Astrocyte (in vitro differentiated cells and primary cell): Measurements from ENCODE around the gene RIPK1. TPM values are rescaled to one million over a fixed set of nuclear protein-coding genes. Genes with fewer than 3 reads are reported as not detected.

Source experiments
- DNase-seq: peaks from one replicate; pipeline ENCODE4 v3.0.0-alpha.2; 2010; ENCODE audit warnings: low read depth
- FAIRE-seq: peaks from 2 replicates; lab custom pipeline; 2011; peaks lifted over from hg19 to GRCh38; lab: Jason Lieb, UNC
- H2AFZ ChIP-seq: 2 replicates; pipeline ENCODE4 v1.6.0; 2012; ENCODE audit warnings: low read depth, low read length, inconsistent platforms
- H3K27ac ChIP-seq: 2 replicates; pipeline ENCODE4 v1.5.1; 2011; ENCODE audit warnings: low read depth, low read length, inconsistent platforms
- H3K27me3 ChIP-seq: 2 replicates; pipeline ENCODE4 v1.6.0; 2011; ENCODE audit warnings: low read length, inconsistent platforms; ENCODE audit not compliant: insufficient read depth
- H3K36me3 ChIP-seq: 2 replicates; pipeline ENCODE4 v1.5.1; 2011; ENCODE audit warnings: low read length, inconsistent platforms; ENCODE audit not compliant: insufficient read depth
- H3K4me1 ChIP-seq: 2 replicates; pipeline ENCODE4 v1.5.1; 2011; ENCODE audit warnings: low read length, inconsistent platforms; ENCODE audit not compliant: insufficient read depth
- H3K4me2 ChIP-seq: 2 replicates; pipeline ENCODE4 v1.6.0; 2012; ENCODE audit warnings: low read length, inconsistent platforms
- H3K4me3 ChIP-seq: 2 replicates; pipeline ENCODE4 v1.5.1; 2011; ENCODE audit warnings: low read depth, mild to moderate bottlenecking, low read length, inconsistent platforms; ENCODE audit not compliant: insufficient read depth
- H3K79me2 ChIP-seq: 2 replicates; pipeline ENCODE4 v1.6.0; 2012; ENCODE audit warnings: mild to moderate bottlenecking, low read length, inconsistent platforms; ENCODE audit not compliant: insufficient read depth
- H3K9ac ChIP-seq: 2 replicates; pipeline ENCODE4 v1.6.0; 2012; ENCODE audit warnings: mild to moderate bottlenecking, low read length, inconsistent platforms
- H3K9me3 ChIP-seq: 2 replicates; pipeline ENCODE4 v1.5.1; 2012; ENCODE audit warnings: low read depth, mild to moderate bottlenecking, low read length, inconsistent platforms; ENCODE audit not compliant: insufficient read depth
- H4K20me1 ChIP-seq: 2 replicates; pipeline ENCODE4 v1.6.0; 2012; ENCODE audit warnings: low read length, inconsistent platforms; ENCODE audit not compliant: insufficient read depth
- H3K27ac Mint-ChIP-seq: one replicate; pipeline ENCODE4 v1.8.0; 2021; ENCODE audit warnings: mild to moderate bottlenecking, mixed read lengths; ENCODE audit not compliant: unreplicated experiment
- H3K27me3 Mint-ChIP-seq: one replicate; pipeline ENCODE4 v1.8.0; 2021; ENCODE audit warnings: low read depth, mixed read lengths; ENCODE audit not compliant: unreplicated experiment
- H3K36me3 Mint-ChIP-seq: one replicate; pipeline ENCODE4 v1.8.0; 2021; ENCODE audit warnings: low read depth, mixed read lengths; ENCODE audit not compliant: unreplicated experiment
- H3K4me1 Mint-ChIP-seq: one replicate; pipeline ENCODE4 v1.8.0; 2021; ENCODE audit warnings: low read depth, mixed read lengths; ENCODE audit not compliant: unreplicated experiment
- H3K4me3 Mint-ChIP-seq: one replicate; pipeline ENCODE4 v1.8.0; 2021; ENCODE audit warnings: mild to moderate bottlenecking, moderate library complexity, mixed read lengths; ENCODE audit not compliant: unreplicated experiment
- H3K9me3 Mint-ChIP-seq: one replicate; pipeline ENCODE4 v1.8.0; 2021; ENCODE audit warnings: mild to moderate bottlenecking, mixed read lengths; ENCODE audit not compliant: unreplicated experiment
- CTCF ChIP-seq: IDR thresholded peaks from 2 replicates; pipeline ENCODE4 v1.5.1; 2011; ENCODE audit warnings: low read depth, mild to moderate bottlenecking, inconsistent platforms, low read length, moderate library complexity; ENCODE audit not compliant: insufficient read depth
- EZH2 ChIP-seq: IDR thresholded peaks from 2 replicates; pipeline ENCODE4 v1.6.1; 2012; ENCODE audit warnings: mild to moderate bottlenecking, low read length, inconsistent platforms; ENCODE audit not compliant: insufficient read depth
- total RNA-seq: library from RNA; stranded (reverse); gene quantifications from 2 replicates; pipeline ENCODE4 v1.2.1, GENCODE V29; 2021

Gene RIPK1
- total RNA-seq, 1 donor from 2014 or later, result 21.9 TPM

GRCh38 chr6:3071568-3071967, 3.3 kb downstream of the RIPK1 start:
- no peak overlapping the region for H3K4me3 ChIP-seq
- peaks cover 61% of the 10 kb centered on the region for H4K20me1 ChIP-seq
- H3K4me1 Mint-ChIP-seq, result peaks cover 20% of the 10 kb centered on the region
- H3K27ac ChIP-seq, result no peak overlapping the region
- H3K9me3 Mint-ChIP-seq, result no peaks in the 10 kb centered on the region
- H3K36me3 ChIP-seq, result no peaks in the 10 kb centered on the region
- DNase-seq (no peak), FAIRE-seq (no peak)
- no peak overlapping the region for H3K4me3 Mint-ChIP-seq
- H3K9ac ChIP-seq, result no peak overlapping the region
- no peaks in the 10 kb centered on the region for H3K9me3 ChIP-seq
- H3K27ac Mint-ChIP-seq, result no peak overlapping the region
- no peak overlapping the region for H2AFZ ChIP-seq
- no peaks in the 10 kb centered on the region for H3K27me3 Mint-ChIP-seq
- H3K4me2 ChIP-seq, result no peak overlapping the region
- peaks cover 77% of the 10 kb centered on the region for H3K79me2 ChIP-seq
- peaks cover 16% of the 10 kb centered on the region for H3K4me1 ChIP-seq
- H3K27me3 ChIP-seq, result no peaks in the 10 kb centered on the region
- no peak for TF ChIP-seq EZH2
- TF ChIP-seq CTCF, result no peak
- H3K36me3 Mint-ChIP-seq, result peaks cover under 1% of the 10 kb centered on the region

GRCh38 chr6:3072798-3073197, 4.5 kb downstream of the RIPK1 start:
- H4K20me1 ChIP-seq, result peaks cover 73% of the 10 kb centered on the region

More at GRCh38 chr6:3072798-3073197, 4.5 kb downstream of the RIPK1 start:
- peak overlapping the region; percentile 40 for H3K4me3 Mint-ChIP-seq
- TF ChIP-seq CTCF (no peak), EZH2 (no peak)
- no peaks in the 10 kb centered on the region for H3K27me3 ChIP-seq
- H3K79me2 ChIP-seq, result peaks cover 84% of the 10 kb centered on the region
- H3K4me2 ChIP-seq, result no peak overlapping the region
- no peak overlapping the region for H2AFZ ChIP-seq
- H3K27me3 Mint-ChIP-seq, result no peaks in the 10 kb centered on the region
- peaks cover 6% of the 10 kb centered on the region for H3K36me3 ChIP-seq
- H3K4me1 ChIP-seq, result peaks cover 16% of the 10 kb centered on the region
- DNase-seq, result no peak
- FAIRE-seq, result no peak
- H3K9ac ChIP-seq, result no peak overlapping the region
- no peak overlapping the region for H3K27ac ChIP-seq
- peaks cover 17% of the 10 kb centered on the region for H3K4me1 Mint-ChIP-seq
- H3K9me3 Mint-ChIP-seq, result no peaks in the 10 kb centered on the region
- no peak overlapping the region for H3K27ac Mint-ChIP-seq
- H3K36me3 Mint-ChIP-seq, result peaks cover 9% of the 10 kb centered on the region
- no peaks in the 10 kb centered on the region for H3K9me3 ChIP-seq
- no peak overlapping the region for H3K4me3 ChIP-seq
